HG02981 (cell line): Measurements from ENCODE around the gene CHRND.
"Not testable (repeated sequence)": the region's sequence is repeated elsewhere in the genome, so short reads cannot be mapped to it uniquely, and the experiment has no call there.

Experiments used
- ATAC-seq: cut with Tn5 transposase; IDR thresholded peaks from one replicate; pipeline ENCODE4 v1.9.1; 2021; ENCODE audit warnings: mild to moderate bottlenecking, moderate library complexity; ENCODE audit not compliant: unreplicated experiment

The CHRND gene

DNA sequence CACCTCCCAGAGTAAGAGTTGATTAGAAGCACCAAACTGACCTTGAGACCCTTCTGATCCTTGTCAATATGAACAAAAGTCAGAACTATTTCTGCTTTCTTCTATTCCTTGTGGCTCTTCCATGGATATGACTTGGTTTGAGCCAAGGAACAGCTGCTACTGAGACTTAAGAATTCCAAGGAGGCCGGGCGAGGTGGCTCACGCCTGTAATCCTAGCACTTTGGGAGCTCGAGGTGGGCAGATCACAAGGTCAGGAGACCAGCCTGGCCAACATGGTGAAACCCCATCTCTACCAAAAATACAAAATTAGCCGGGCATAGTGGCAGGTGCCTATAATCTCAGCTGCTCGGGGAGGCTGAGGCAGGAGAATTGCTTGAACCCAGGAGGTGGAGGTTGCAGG is 44.5 kb downstream of the CHRND start:
- not testable (repeated sequence) for ATAC-seq

DNA sequence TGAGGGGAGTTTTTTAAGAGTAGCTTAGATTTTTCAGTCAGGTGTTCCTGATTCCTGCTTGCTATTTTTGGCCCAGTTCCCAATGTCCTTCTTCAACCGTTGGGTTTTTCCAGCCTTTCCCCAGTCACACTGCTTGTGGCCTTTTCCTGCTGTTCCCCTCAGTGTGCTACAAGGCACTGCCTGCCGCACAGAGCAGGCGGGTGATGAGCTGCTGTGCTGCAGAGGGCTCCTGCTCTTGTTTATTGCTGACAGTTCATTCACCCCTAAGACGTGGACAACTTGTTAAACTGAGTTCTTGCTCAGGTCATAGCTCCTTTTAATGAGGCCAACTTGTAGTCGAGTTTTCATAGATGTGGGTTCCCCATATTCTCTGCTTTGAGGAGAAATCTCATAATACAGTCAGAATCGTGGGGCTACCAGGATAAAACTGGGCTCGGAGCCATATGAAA is 45.1 kb downstream of the CHRND start:
- ATAC-seq, result no peak

DNA sequence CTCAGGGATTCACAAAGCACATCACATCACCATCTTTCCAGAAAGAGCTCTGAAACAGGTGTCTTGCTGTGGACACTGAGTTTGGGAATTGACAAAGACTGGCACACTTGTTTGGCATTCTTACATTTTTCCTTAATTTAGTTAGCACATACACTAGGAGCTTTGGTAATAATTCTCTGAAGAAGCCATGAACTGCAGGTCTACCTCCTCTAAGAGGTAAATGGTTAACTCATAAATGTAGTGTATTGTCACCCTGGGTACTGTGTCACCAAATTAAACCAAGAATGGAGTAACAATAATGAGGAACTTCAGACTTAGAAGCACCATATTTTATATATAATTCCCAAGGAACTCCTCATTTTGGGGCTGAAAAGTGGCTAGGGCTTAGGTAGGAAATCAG is 47.1 kb downstream of the CHRND start:
- no peak for ATAC-seq

DNA sequence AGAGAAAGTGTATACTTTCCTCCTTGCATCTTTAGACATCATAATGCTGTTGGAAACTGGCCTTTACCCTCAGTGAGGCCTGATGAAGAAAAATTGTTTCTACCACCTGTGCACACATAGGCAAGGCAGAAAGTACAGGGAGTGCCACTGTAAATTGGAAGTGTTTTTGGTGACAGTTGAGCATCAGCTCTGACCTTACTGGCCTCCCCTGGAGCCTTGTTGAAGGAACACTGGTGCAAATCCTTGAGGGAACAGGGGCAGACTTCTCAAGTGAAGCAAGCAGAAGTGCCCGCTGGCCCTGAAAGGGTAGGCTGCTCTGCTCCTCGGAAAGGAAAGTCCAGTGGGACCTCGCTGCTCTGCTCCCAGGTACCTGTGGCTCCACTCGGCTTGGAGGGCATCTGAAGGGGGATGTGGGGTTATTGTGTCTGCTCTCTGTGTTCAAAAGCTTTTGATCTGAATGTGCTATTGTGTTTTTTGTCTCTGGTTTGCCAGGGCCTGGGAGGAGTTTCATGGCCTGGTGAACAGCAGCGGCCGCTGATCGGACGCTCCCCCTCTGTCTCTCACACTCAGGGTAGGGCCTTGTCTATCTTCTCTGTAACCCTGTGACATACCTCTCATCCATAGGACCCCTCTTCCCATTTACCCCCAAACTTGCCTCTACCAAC is 47.9 kb downstream of the CHRND start:
- ATAC-seq, result no peak

DNA sequence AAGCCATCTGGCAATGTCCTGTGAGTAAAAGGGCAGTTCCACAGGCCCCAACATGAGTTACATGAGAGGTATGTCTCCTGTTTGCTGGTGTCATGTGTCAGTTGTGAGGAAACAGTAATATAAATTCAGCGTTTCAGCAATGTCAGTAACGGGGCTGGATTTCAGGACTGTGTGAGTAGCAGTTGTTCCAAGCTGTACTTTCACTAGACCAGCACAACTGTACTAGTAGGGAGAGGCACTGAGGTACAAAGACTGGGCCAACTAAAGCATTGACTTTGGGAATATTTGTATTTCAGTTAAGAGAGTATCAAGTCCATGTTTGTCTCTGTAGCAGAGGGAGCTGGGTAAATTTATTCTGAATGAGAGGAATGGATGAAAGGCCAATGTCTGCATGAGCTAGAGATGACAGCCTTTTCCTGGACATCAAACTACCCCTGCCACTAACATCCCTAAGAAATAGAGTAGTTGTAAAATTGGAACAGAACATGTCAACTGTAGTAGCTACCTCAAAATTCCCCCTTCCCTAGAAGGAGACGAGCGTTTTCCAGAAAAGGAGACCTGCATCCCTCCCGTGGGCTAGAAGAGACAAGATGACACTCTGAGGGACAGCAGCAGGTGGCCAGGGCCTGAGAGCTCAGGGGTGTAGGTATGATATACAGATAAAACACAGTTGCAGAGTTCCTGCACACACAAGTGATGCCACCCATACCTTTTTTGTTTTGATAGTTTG is 48.9 kb downstream of the CHRND start:
- no peak for ATAC-seq

DNA sequence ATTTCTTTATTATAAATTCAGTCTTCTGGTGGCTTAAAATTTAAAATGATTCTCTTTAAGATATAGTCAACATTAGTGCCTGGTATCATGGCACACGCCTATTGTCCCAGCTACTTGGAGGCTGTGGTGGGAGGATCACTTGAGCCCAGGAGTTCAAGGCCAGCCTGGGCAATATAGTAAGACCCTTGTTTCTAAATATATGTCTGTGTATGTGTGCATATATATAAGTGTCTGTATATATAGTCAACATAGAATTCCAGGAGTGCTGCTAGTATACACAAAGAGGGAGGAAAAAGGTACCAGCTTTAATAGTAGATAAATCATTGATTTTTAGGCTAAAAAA is 49.4 kb downstream of the CHRND start:
- ATAC-seq, result no peak

DNA sequence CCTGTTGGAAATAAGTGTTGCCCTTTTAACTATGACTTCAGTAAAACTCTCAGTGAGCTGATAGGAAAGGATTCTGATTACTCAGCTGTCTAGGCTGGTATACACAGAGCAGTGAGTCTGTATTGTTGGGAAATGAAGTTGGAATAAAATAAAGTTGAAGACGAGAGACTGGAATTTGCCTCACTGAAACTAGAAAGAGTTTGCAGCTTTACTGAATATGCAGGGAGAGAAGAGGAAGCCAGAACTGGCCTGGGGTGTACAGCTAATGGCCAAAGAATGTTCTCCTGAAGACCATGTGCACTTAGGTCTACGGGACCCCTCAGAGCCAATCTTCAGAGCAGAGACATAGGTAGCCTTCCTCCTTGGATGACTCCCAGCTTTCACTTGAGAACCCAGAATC is 51.0 kb downstream of the CHRND start:
- no peak for ATAC-seq

DNA sequence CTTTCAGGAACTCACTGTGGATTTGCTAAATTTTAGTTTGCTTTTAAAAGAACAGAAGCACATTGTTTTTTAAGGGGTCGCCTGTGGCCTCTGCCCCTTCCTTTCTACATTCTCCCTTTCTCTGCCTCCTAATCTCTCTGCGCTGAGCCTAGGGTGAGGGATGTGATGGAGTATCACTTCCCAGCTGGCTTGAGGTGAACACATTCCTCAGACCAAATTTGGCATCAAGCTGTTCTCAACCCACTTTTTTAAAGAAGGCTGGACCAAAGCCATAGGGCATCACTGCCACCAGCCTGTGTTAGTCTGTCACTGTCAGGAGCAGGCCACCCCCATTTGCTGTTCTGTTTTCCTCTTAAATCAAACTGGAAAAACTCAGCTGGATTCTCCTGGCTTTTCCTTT is 51.9 kb downstream of the CHRND start:
- no peak for ATAC-seq

DNA sequence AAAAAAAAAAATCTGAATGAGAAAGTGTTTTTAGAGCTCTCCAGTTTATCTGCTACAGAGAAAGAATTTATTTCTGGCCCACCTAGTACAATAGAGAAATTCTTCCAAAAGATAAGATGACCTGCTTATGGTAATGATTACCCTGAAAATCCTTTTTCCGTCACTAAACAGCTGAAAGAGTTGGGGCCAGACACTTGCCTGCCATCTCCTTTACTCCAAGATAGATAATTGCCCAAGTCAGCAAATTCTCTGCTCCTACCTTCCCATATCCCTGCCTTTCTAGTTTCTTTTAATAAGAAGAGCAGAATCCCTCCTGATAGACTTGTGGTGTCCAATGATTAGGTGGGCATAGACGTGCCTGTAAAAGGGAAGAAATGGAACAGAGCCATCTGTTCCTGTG is 52.7 kb downstream of the CHRND start:
- no peak for ATAC-seq

DNA sequence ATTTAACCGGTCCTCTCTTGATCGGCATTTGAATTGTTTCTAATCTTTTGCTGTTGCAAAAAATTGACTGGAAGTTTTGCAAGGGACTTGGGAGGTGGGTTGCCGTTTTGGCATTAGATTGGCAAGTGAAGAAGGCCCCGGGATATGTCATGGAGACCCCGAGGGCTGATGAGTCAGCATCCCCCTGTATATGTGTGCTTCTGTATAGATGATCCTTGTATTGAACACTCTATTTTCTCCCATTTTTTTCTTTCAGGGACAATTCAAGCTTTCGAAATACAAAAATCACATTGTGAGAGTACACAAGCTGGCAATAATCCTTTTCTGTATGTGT is 54.7 kb downstream of the CHRND start:
- ATAC-seq, result no peak

DNA sequence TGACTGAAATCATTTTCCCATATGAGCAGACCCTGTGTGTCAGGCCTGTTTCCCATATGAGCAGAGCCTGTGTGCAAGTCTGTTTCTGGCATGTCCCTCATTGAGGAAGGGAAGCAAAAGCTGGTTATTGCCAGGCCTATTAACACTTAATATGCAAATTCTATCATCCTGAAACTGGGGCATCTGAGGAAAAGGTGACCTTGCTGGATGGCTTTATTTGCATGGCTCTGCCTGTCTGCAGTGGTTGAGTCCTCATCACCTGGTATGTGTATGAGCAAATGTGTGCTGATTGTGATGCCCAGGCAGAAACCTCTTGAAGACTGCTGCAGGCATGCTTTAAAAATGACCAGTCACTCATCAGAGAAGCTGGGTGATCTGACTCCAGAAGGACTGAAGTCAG is 55.8 kb downstream of the CHRND start:
- ATAC-seq, result no peak

DNA sequence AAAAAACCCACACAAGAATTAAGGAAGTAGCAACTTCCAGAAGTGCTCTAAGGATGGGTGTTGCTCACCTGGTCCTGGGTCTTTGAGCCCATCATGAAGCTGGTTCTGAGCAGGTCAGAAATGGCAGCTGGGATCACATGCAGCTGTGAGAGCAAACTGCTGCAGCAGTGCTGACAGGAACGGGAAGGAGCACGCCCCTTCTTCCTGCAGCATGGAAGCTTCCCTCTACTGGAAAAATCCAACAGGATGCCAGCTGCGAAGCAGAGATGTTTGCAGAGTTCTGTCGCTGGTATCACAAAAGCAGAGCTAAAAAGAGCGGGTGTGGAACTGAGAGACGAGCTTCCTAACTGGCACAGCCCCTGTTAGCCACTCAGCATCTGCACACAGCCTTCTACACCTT is 58.3 kb downstream of the CHRND start:
- no peak for ATAC-seq
